ENCODE data around the gene YLPM1.
A peak's percentile ranks its signal among the peaks of the same experiment; 100 is the strongest.

DNA sequence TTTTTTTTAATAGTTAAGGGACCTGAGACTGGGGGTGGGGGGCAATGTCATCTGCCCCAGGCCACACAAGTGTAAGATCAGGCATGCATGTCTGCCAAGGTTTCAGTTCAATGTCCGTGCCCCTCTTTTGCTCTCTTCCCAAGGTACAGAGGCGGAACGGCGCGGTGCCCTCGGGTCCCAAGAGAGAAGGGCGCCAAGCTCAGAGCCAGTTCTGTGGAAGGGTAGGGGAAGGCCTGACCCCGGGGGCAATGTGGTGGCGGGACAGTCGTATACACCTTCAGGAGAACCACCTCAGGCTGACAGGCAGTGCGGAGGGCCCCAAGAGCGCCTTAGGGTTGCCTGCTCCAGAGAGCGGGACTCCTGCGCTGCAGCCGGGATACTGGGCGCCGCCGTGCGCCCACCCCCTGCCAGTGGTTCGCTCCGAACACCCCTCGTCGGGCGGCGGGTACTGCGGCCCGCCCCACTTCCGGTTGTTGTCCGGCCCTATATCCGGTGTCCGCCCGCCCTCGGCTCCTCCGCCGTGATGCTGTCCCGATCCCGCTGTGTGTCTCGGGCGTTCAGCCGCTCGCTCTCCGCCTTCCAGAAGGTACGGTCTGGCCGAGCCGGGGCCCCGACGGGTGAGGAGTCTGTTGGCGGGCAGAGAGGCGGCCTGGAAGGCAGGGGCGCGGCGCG, 118.5 kb downstream of the YLPM1 start, which contains the start of gene DLST:
- TF ChIP-seq, protein P1, sequence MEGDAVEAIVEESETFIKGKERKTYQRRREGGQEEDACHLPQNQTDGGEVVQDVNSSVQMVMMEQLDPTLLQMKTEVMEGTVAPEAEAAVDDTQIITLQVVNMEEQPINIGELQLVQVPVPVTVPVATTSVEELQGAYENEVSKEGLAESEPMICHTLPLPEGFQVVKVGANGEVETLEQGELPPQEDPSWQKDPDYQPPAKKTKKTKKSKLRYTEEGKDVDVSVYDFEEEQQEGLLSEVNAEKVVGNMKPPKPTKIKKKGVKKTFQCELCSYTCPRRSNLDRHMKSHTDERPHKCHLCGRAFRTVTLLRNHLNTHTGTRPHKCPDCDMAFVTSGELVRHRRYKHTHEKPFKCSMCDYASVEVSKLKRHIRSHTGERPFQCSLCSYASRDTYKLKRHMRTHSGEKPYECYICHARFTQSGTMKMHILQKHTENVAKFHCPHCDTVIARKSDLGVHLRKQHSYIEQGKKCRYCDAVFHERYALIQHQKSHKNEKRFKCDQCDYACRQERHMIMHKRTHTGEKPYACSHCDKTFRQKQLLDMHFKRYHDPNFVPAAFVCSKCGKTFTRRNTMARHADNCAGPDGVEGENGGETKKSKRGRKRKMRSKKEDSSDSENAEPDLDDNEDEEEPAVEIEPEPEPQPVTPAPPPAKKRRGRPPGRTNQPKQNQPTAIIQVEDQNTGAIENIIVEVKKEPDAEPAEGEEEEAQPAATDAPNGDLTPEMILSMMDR (IDR thresholded peaks at IDR 0.05), result no peak
- TF ChIP-seq ZFX (IDR thresholded peaks at IDR 0.05; ENCODE audit: borderline replicate concordance), result 0 out of 2 replicates have a peak, but pooled peaks have one; percentile 40

Measured in 22Rv1 (cell line).